ENCODE results near the gene C19orf38. TPM values are rescaled to one million over a fixed set of nuclear protein-coding genes. Genes with fewer than 3 reads are reported as not detected.
"Not testable (repeated sequence)": the region's sequence is repeated elsewhere in the genome, so short reads cannot be mapped to it uniquely, and the experiment has no call there.

Gene C19orf38
- total RNA-seq, 2 experiments from 2014 or later = 1.2 to 1.7 TPM

GRCh38 chr19:10862561-10863106, 14.4 kb downstream of the C19orf38 start:
- CTCF ChIA-PET = interaction anchor here (0.9 to 9.2 kb wide), 6 partner anchors 8 to 161 kb away, joined by 3 to 132 read pairs (median 16); partner anchors contain the start of genes DNM2, QTRT1 and TMED1
- H3K4me1 Mint-ChIP-seq = peaks cover 21% of the 10 kb centered on the region
- ATAC-seq (no peak), DNase-seq (no peak)
- H3K4me3 Mint-ChIP-seq = no peak overlapping the region
- no peak overlapping the region for H3K27ac Mint-ChIP-seq
- no peaks in the 10 kb centered on the region for H3K9me3 Mint-ChIP-seq (ENCODE audit: low read depth)
- H3K27me3 Mint-ChIP-seq = no peaks in the 10 kb centered on the region
- H3K36me3 Mint-ChIP-seq = no peaks in the 10 kb centered on the region

GRCh38 chr19:10863107-10863717, 15.0 kb downstream of the C19orf38 start:
- Mint-ChIP-seq H3K9me3 (ENCODE audit: low read depth) (no peaks in the 10 kb centered on the region), H3K4me1 (peaks cover 25% of the 10 kb centered on the region), H3K36me3 (no peaks in the 10 kb centered on the region), H3K27me3 (no peaks in the 10 kb centered on the region), H3K27ac (no peak overlapping the region), H3K4me3 (no peak overlapping the region)
- CTCF ChIA-PET = interaction anchor here (0.9 to 9.2 kb wide), 13 partner anchors 8 to 168 kb away, joined by 3 to 132 read pairs (median 15); partner anchors contain the start of genes DNM2, QTRT1 and TMED1
- ATAC-seq (no peak), DNase-seq (no peak)

- peak overlapping the region; percentile 57 for H3K27ac Mint-ChIP-seq
- CTCF ChIA-PET = interaction anchor here (0.6 to 9.2 kb wide), 48 partner anchors 9 to 531 kb away, joined by 3 to 132 read pairs (median 4); partner anchors contain the start of genes C19orf38, DNM2, QTRT1 and RAVER1
- H3K36me3 Mint-ChIP-seq = no peaks in the 10 kb centered on the region
- H3K4me3 Mint-ChIP-seq = peak overlapping the region; percentile 19
- H3K9me3 Mint-ChIP-seq (ENCODE audit: low read depth) = no peaks in the 10 kb centered on the region
- no peaks in the 10 kb centered on the region for H3K27me3 Mint-ChIP-seq
- peak; percentile 89 for DNase-seq
- peak; percentile 93 for ATAC-seq
- H3K4me1 Mint-ChIP-seq = peaks cover 27% of the 10 kb centered on the region
Observed at GRCh38 chr19:10864538-10864899, 16.3 kb downstream of the C19orf38 start.

- no peak for ATAC-seq
- no peaks in the 10 kb centered on the region for H3K36me3 Mint-ChIP-seq
Observed at GRCh38 chr19:10866495-10866894, 18.3 kb downstream of the C19orf38 start.

GRCh38 chr19:10868872-10869547, 20.8 kb downstream of the C19orf38 start:
- Mint-ChIP-seq H3K27me3 (no peaks in the 10 kb centered on the region), H3K4me3 (no peak overlapping the region), H3K27ac (no peak overlapping the region), H3K9me3 (ENCODE audit: low read depth) (no peaks in the 10 kb centered on the region), H3K4me1 (peaks cover 35% of the 10 kb centered on the region), H3K36me3 (peaks cover 5% of the 10 kb centered on the region)
- CTCF ChIA-PET = interaction anchor here (0.8 to 9.2 kb wide), 7 partner anchors 11 to 169 kb away, joined by 3 to 132 read pairs (median 12); partner anchors contain the start of genes DNM2 and QTRT1
- ATAC-seq = no peak
- DNase-seq = no peak

More at GRCh38 chr19:10866495-10866894, 18.3 kb downstream of the C19orf38 start:
- no peak overlapping the region for H3K27ac Mint-ChIP-seq
- DNase-seq = no peak
- H3K4me1 Mint-ChIP-seq = peaks cover 31% of the 10 kb centered on the region
- no peaks in the 10 kb centered on the region for H3K27me3 Mint-ChIP-seq
- CTCF ChIA-PET = interaction anchor here (0.7 to 9.2 kb wide), 7 partner anchors 7 to 208 kb away, joined by 4 to 132 read pairs (median 46); partner anchors contain the start of genes DNM2, QTRT1 and TMED1
- no peak overlapping the region for H3K4me3 Mint-ChIP-seq
- H3K9me3 Mint-ChIP-seq (ENCODE audit: low read depth) = no peaks in the 10 kb centered on the region

- H3K4me1 Mint-ChIP-seq = peaks cover 28% of the 10 kb centered on the region
- peak; percentile 48 for DNase-seq
- not testable (repeated sequence) for ATAC-seq; H3K27me3 Mint-ChIP-seq; H3K36me3 Mint-ChIP-seq; H3K9me3 Mint-ChIP-seq (ENCODE audit: low read depth)
- CTCF ChIA-PET = interaction anchor here (1.5 to 3.7 kb wide), 5 partner anchors 11 to 170 kb away, joined by 4 to 24 read pairs (median 9); partner anchors contain the start of gene DNM2
- H3K27ac Mint-ChIP-seq = peak overlapping the region; percentile 17
- peak overlapping the region; percentile 72 for H3K4me3 Mint-ChIP-seq
Observed at GRCh38 chr19:10869872-10870311, 21.7 kb downstream of the C19orf38 start.

- Mint-ChIP-seq H3K27ac (peak overlapping the region; percentile 84), H3K27me3 (no peaks in the 10 kb centered on the region), H3K4me3 (peak overlapping the region; percentile 72), H3K9me3 (ENCODE audit: low read depth) (no peaks in the 10 kb centered on the region), H3K4me1 (peaks cover 28% of the 10 kb centered on the region), H3K36me3 (peaks cover 5% of the 10 kb centered on the region)
- DNase-seq = no peak
- ATAC-seq = no peak
- CTCF ChIA-PET = interaction anchor here (0.6 to 3.7 kb wide), 20 partner anchors 8 to 302 kb away, joined by 3 to 24 read pairs (median 4); partner anchors contain the start of genes CDKN2D, DNM2 and TMED1
Observed at GRCh38 chr19:10870501-10870954, 22.3 kb downstream of the C19orf38 start.

GRCh38 chr19:10870955-10871603, 22.9 kb downstream of the C19orf38 start, which contains the start of gene CARM1:
Gene CARM1 (plus strand): TSS chr19:10871553. CDS start chr19:10871703, 150 bp downstream.
- Mint-ChIP-seq H3K9me3 (ENCODE audit: low read depth) (no peaks in the 10 kb centered on the region), H3K4me1 (peaks cover 29% of the 10 kb centered on the region), H3K36me3 (peaks cover 5% of the 10 kb centered on the region), H3K27me3 (no peaks in the 10 kb centered on the region), H3K4me3 (peak within 1 kb of the TSS; percentile 79), H3K27ac (peak within 1 kb of the TSS; percentile 84)
- CTCF ChIA-PET = interaction anchor here (0.6 to 3.7 kb wide), 20 partner anchors 8 to 303 kb away, joined by 3 to 24 read pairs (median 4); partner anchors contain the start of genes CDKN2D, DNM2 and TMED1
- ATAC-seq (peak; percentile 89), DNase-seq (peak; percentile 99)

GRCh38 chr19:10871711-10872545, 23.7 kb downstream of the C19orf38 start:
- Mint-ChIP-seq H3K9me3 (ENCODE audit: low read depth) (no peaks in the 10 kb centered on the region), H3K4me3 (peak overlapping the region; percentile 79), H3K36me3 (peaks cover 5% of the 10 kb centered on the region), H3K27me3 (no peaks in the 10 kb centered on the region), H3K4me1 (peaks cover 38% of the 10 kb centered on the region), H3K27ac (peak overlapping the region; percentile 84)
- DNase-seq (peak; percentile 57), ATAC-seq (peak; percentile 2)
- CTCF ChIA-PET = interaction anchor here (0.7 to 3.8 kb wide), 12 partner anchors 7 to 277 kb away, joined by 3 to 29 read pairs (median 4); partner anchors contain the start of genes DNM2, TIMM29, TMED1 and YIPF2

GRCh38 chr19:10872546-10873107, 24.4 kb downstream of the C19orf38 start:
- Mint-ChIP-seq H3K36me3 (peaks cover 5% of the 10 kb centered on the region), H3K27ac (peak overlapping the region; percentile 84), H3K4me3 (peak overlapping the region; percentile 79), H3K27me3 (no peaks in the 10 kb centered on the region), H3K4me1 (peaks cover 41% of the 10 kb centered on the region), H3K9me3 (ENCODE audit: low read depth) (no peaks in the 10 kb centered on the region)
- ATAC-seq (no peak), DNase-seq (no peak)
- CTCF ChIA-PET = interaction anchor here (0.6 to 3.8 kb wide), 11 partner anchors 8 to 277 kb away, joined by 3 to 29 read pairs (median 4); partner anchors contain the start of genes DNM2, TIMM29, TMED1 and YIPF2

- Mint-ChIP-seq H3K27ac (no peak overlapping the region), H3K9me3 (ENCODE audit: low read depth) (no peaks in the 10 kb centered on the region), H3K27me3 (no peaks in the 10 kb centered on the region), H3K4me1 (peaks cover 42% of the 10 kb centered on the region), H3K4me3 (peak overlapping the region; percentile 26), H3K36me3 (peaks cover 5% of the 10 kb centered on the region)
- CTCF ChIA-PET = interaction anchor here (1.7 to 3.8 kb wide), 2 partner anchors 10 to 156 kb away, joined by 3 to 29 read pairs; partner anchors contain the start of gene DNM2
- DNase-seq = no peak
- no peak for ATAC-seq
Observed at GRCh38 chr19:10874024-10874423, 25.8 kb downstream of the C19orf38 start.

Data from activated CD8-positive, alpha-beta memory T cell treated with anti-CD3 and anti-CD28 coated beads, Interleukin-2, amount 10 ng/mL, durations not matched to agents 7 days and 5 days (primary cell).